ENCODE measurements around the gene SAV1. TPM values are rescaled to one million over a fixed set of nuclear protein-coding genes. Genes with fewer than 3 reads are reported as not detected.

The SAV1 gene
- polyA plus RNA-seq, 1 of the 3 experiments (the other 2 are of a cell fraction): 8.9 TPM

- ChIA-PET POLR2A (interaction anchor here (0.8 kb wide), 1 partner anchor 296 kb away, joined by 3 read pairs; no protein-coding TSS in a partner anchor), CTCF (interaction anchor here (1.0 to 1.6 kb wide), 3 partner anchors 13 to 307 kb away, joined by 3 to 5 read pairs (median 3); no protein-coding TSS in a partner anchor)
- Histone ChIP-seq H3K9ac (no peak overlapping the region), H4K20me1 (ENCODE audit: insufficient read depth) (no peaks in the 10 kb centered on the region), H2AFZ (ENCODE audit: low read depth) (no peak overlapping the region), H3K27ac (ENCODE audit: low read depth in 2 of 2, low read length in 1 of 2) (no peak overlapping the region), H3F3A (replicated peaks; ENCODE audit: insufficient read depth) (peaks cover 9% of the 10 kb centered on the region), H3K9me2 (no peaks in the 10 kb centered on the region), H3K4me2 (no peak overlapping the region), H3K4me1 (ENCODE audit: control insufficient read depth in 1 of 2, insufficient read depth in 2 of 2, low read depth in 1 of 2, low read length in 1 of 2) (peaks cover 0 to 11% of the 10 kb centered on the region in 2 experiments; a peak in 1 of 4 replicates), H3K79me2 (ENCODE audit: insufficient read depth) (0 out of 2 replicates have a peak, but pooled peaks cover 2% of the 10 kb centered on the region), H3K27me3 (ENCODE audit: insufficient read depth) (no peaks in the 10 kb centered on the region), H3K4me3 (ENCODE audit: low read depth in 2 of 2, low read length in 1 of 2) (no peak overlapping the region), H3K36me3 (replicated peaks in 1 of 2; ENCODE audit: control insufficient read depth in 1 of 2, insufficient read depth in 2 of 2, low read length in 1 of 2) (peaks cover 16 to 30% of the 10 kb centered on the region in 2 experiments), H3K9me3 (no peaks in the 10 kb centered on the region)
- TF ChIP-seq TAF1 (IDR thresholded peaks at IDR 0.05; ENCODE audit: borderline replicate concordance, low read depth, low read length): no peak
- TF ChIP-seq, protein P1, sequence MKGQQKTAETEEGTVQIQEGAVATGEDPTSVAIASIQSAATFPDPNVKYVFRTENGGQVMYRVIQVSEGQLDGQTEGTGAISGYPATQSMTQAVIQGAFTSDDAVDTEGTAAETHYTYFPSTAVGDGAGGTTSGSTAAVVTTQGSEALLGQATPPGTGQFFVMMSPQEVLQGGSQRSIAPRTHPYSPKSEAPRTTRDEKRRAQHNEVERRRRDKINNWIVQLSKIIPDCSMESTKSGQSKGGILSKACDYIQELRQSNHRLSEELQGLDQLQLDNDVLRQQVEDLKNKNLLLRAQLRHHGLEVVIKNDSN (IDR thresholded peaks at IDR 0.05; ENCODE audit: borderline replicate concordance, low read depth): no peak
- TF ChIP-seq EP300 (IDR thresholded peaks at IDR 0.05; ENCODE audit: borderline replicate concordance in 1 of 2, low read depth in 1 of 2, low read length in 1 of 2): no peak
- TF ChIP-seq, protein P2, sequence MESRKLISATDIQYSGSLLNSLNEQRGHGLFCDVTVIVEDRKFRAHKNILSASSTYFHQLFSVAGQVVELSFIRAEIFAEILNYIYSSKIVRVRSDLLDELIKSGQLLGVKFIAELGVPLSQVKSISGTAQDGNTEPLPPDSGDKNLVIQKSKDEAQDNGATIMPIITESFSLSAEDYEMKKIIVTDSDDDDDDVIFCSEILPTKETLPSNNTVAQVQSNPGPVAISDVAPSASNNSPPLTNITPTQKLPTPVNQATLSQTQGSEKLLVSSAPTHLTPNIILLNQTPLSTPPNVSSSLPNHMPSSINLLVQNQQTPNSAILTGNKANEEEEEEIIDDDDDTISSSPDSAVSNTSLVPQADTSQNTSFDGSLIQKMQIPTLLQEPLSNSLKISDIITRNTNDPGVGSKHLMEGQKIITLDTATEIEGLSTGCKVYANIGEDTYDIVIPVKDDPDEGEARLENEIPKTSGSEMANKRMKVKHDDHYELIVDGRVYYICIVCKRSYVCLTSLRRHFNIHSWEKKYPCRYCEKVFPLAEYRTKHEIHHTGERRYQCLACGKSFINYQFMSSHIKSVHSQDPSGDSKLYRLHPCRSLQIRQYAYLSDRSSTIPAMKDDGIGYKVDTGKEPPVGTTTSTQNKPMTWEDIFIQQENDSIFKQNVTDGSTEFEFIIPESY (IDR thresholded peaks at IDR 0.05; ENCODE audit: borderline replicate concordance, low read depth): no peak
- TF ChIP-seq GABPA (IDR thresholded peaks at IDR 0.05; ENCODE audit: low read depth): no peak
- no peak for TF ChIP-seq CHD2 (IDR thresholded peaks at IDR 0.05; ENCODE audit: low read length, partially characterized antibody)
- TF ChIP-seq GATA2 (CRISPR knock-in tag; IDR thresholded peaks at IDR 0.05): no peak
- TF ChIP-seq FOSL2 (IDR thresholded peaks at IDR 0.05; ENCODE audit: borderline replicate concordance, low read depth): no peak
- TF ChIP-seq MXI1 (IDR thresholded peaks at IDR 0.05; ENCODE audit: low read depth, low read length): no peak
- no peak for TF ChIP-seq FOXM1 (IDR thresholded peaks at IDR 0.05; ENCODE audit: low read depth)
- TF ChIP-seq, protein P3, sequence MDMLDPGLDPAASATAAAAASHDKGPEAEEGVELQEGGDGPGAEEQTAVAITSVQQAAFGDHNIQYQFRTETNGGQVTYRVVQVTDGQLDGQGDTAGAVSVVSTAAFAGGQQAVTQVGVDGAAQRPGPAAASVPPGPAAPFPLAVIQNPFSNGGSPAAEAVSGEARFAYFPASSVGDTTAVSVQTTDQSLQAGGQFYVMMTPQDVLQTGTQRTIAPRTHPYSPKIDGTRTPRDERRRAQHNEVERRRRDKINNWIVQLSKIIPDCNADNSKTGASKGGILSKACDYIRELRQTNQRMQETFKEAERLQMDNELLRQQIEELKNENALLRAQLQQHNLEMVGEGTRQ (IDR thresholded peaks at IDR 0.05; ENCODE audit: borderline replicate concordance, low read depth, low read length): no peak
- no peak for TF ChIP-seq JUND (IDR thresholded peaks at IDR 0.05)
- no peak for TF ChIP-seq RFX5 (IDR thresholded peaks at IDR 0.05; ENCODE audit: low read length)
- TF ChIP-seq TEAD4 (IDR thresholded peaks at IDR 0.05; ENCODE audit: borderline replicate concordance, insufficient read depth): no peak
- TF ChIP-seq RAD21 (IDR thresholded peaks at IDR 0.05; ENCODE audit: low read length): no peak
- no peak for TF ChIP-seq CTCF (IDR thresholded peaks at IDR 0.05)
- TF ChIP-seq NRF1 (IDR thresholded peaks at IDR 0.05; ENCODE audit: low read depth, low read length): no peak
- TF ChIP-seq YY1 (IDR thresholded peaks at IDR 0.05; ENCODE audit: low read depth): no peak
- 96% methylated on average over 1 of the region's 1 CpG for WGBS (ENCODE audit: low lambda C conversion rate)
- no peak for DNase-seq
These were observed 43.7 kb downstream of the SAV1 start for GRCh38 chr14:50624447-50624846.

Measured in SK-N-SH (cell line).